ENCODE measurements around the gene ZPBP2.

ZPBP2 gene

GRCh38 chr17:39887078-39887477 lies 19.1 kb downstream of the ZPBP2 start:
- TF ChIP-seq CREB5 (CRISPR knock-in tag; IDR thresholded peaks at IDR 0.05; ENCODE audit: low read depth), result no peak
- no peak for TF ChIP-seq ISL1 (CRISPR knock-in tag; IDR thresholded peaks at IDR 0.05)
- TF ChIP-seq ZFP3 (CRISPR knock-in tag; IDR thresholded peaks at IDR 0.05), result no peak
- no peak for TF ChIP-seq PPARA (CRISPR knock-in tag; IDR thresholded peaks at IDR 0.05; ENCODE audit: borderline replicate concordance)
- TF ChIP-seq TOX (CRISPR knock-in tag; IDR thresholded peaks at IDR 0.05; ENCODE audit: borderline replicate concordance), result no peak
- no peak for TF ChIP-seq TCF4 (CRISPR knock-in tag; IDR thresholded peaks at IDR 0.05; ENCODE audit: borderline replicate concordance)
- no peak for TF ChIP-seq TSHZ2 (CRISPR knock-in tag; IDR thresholded peaks at IDR 0.05)
- TF ChIP-seq ZNF8 (CRISPR knock-in tag; IDR thresholded peaks at IDR 0.05), result no peak
- no peak for ATAC-seq

- no peak for TF ChIP-seq SNAI2 (CRISPR knock-in tag; IDR thresholded peaks at IDR 0.05)
- no peak for TF ChIP-seq CREB5 (CRISPR knock-in tag; IDR thresholded peaks at IDR 0.05; ENCODE audit: low read depth)
- no peak for TF ChIP-seq ZFP3 (CRISPR knock-in tag; IDR thresholded peaks at IDR 0.05)
- TF ChIP-seq ZC3H10 (CRISPR knock-in tag; IDR thresholded peaks at IDR 0.05), result no peak
- TF ChIP-seq ZNF565 (CRISPR knock-in tag; conservative IDR thresholded peaks at IDR 0.05; ENCODE audit: low read depth), result no peak
- no peak for TF ChIP-seq TCF4 (CRISPR knock-in tag; IDR thresholded peaks at IDR 0.05; ENCODE audit: borderline replicate concordance)
- no peak for TF ChIP-seq ISL1 (CRISPR knock-in tag; IDR thresholded peaks at IDR 0.05)
- TF ChIP-seq OSR1 (CRISPR knock-in tag; IDR thresholded peaks at IDR 0.05), result no peak
- no peak for TF ChIP-seq POU6F1 (CRISPR knock-in tag; IDR thresholded peaks at IDR 0.05; ENCODE audit: borderline replicate concordance, low read depth)
- TF ChIP-seq PPARA (CRISPR knock-in tag; IDR thresholded peaks at IDR 0.05; ENCODE audit: borderline replicate concordance), result no peak
- TF ChIP-seq ESRRG (CRISPR knock-in tag; IDR thresholded peaks at IDR 0.05), result no peak
- no peak for TF ChIP-seq CSDC2 (CRISPR knock-in tag; IDR thresholded peaks at IDR 0.05)
- ATAC-seq, result no peak
Observed at GRCh38 chr17:39889200-39889599, 21.2 kb downstream of the ZPBP2 start.

- no peak for ATAC-seq
Observed at GRCh38 chr17:39894681-39895376, 26.8 kb downstream of the ZPBP2 start.

More at GRCh38 chr17:39894681-39895376, 26.8 kb downstream of the ZPBP2 start:
- TF ChIP-seq BACH2 (CRISPR knock-in tag; IDR thresholded peaks at IDR 0.05; ENCODE audit: borderline replicate concordance), result no peak
- no peak for TF ChIP-seq CSDC2 (CRISPR knock-in tag; IDR thresholded peaks at IDR 0.05)
- no peak for TF ChIP-seq ZFP30 (CRISPR knock-in tag; IDR thresholded peaks at IDR 0.05)
- no peak for TF ChIP-seq ISL1 (CRISPR knock-in tag; IDR thresholded peaks at IDR 0.05)
- TF ChIP-seq GLIS3 (CRISPR knock-in tag; IDR thresholded peaks at IDR 0.05), result no peak
- TF ChIP-seq ARNTL (CRISPR knock-in tag; IDR thresholded peaks at IDR 0.05; ENCODE audit: borderline replicate concordance, low read depth), result no peak
- TF ChIP-seq CREB5 (CRISPR knock-in tag; IDR thresholded peaks at IDR 0.05; ENCODE audit: low read depth), result no peak
- no peak for TF ChIP-seq TCF4 (CRISPR knock-in tag; IDR thresholded peaks at IDR 0.05; ENCODE audit: borderline replicate concordance)
- TF ChIP-seq POU6F1 (CRISPR knock-in tag; IDR thresholded peaks at IDR 0.05; ENCODE audit: borderline replicate concordance, low read depth), result no peak
- TF ChIP-seq ZC3H10 (CRISPR knock-in tag; IDR thresholded peaks at IDR 0.05), result no peak
- no peak for TF ChIP-seq ZNF8 (CRISPR knock-in tag; IDR thresholded peaks at IDR 0.05)
- no peak for TF ChIP-seq TOX (CRISPR knock-in tag; IDR thresholded peaks at IDR 0.05; ENCODE audit: borderline replicate concordance)
- no peak for TF ChIP-seq CSRNP3 (CRISPR knock-in tag; IDR thresholded peaks at IDR 0.05)
- TF ChIP-seq OSR1 (CRISPR knock-in tag; IDR thresholded peaks at IDR 0.05), result no peak
- TF ChIP-seq PPARA (CRISPR knock-in tag; IDR thresholded peaks at IDR 0.05; ENCODE audit: borderline replicate concordance), result no peak
- no peak for TF ChIP-seq RARB (CRISPR knock-in tag; IDR thresholded peaks at IDR 0.05)
- no peak for TF ChIP-seq SNAI2 (CRISPR knock-in tag; IDR thresholded peaks at IDR 0.05)

Data from SK-N-SH treated with all-trans-retinoic acid at 6 μM for 48 hours (cell line).